ENCODE measurements around the gene PLXDC2. TPM values are rescaled to one million over a fixed set of nuclear protein-coding genes. Genes with fewer than 3 reads are reported as not detected.

PLXDC2 gene
- total RNA-seq, 1 donor from 2014 or later: 7.5 TPM

DNA sequence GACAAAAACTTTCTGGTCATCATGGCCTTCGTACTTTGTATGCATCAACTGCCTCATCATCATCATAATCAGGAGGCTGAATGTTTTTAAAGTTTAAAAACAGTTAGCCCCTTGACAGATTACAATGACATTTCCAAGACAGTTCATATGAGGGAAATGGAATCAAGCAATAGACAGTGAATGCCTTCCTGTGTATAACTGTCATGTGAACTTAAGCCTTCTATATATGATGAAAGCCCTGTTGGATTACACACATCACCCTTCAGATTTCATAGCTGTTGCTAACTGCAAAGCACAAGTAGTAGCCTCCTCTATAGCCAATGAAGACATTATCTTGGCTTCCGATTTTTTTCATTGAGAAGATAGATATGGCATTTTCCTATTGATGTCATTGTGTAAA lies 154.0 kb downstream of the PLXDC2 start:
- no peak for TF ChIP-seq CTCF (IDR thresholded peaks at IDR 0.05; ENCODE audit: insufficient read depth, low read length, poor library complexity, severe bottlenecking)
- H3K4me3 ChIP-seq (ENCODE audit: low read depth, low read length): no peak overlapping the region
- no peak for DNase-seq (ENCODE audit: low read depth)

GRCh38 chr10:19970717-19971116 lies 154.5 kb downstream of the PLXDC2 start:
- Histone ChIP-seq H3K27me3 (ENCODE audit: control insufficient read depth, insufficient read depth, low read length) (no peaks in the 10 kb centered on the region), H3K36me3 (ENCODE audit: control insufficient read depth, insufficient read depth, low read length) (no peaks in the 10 kb centered on the region), H3K4me3 (ENCODE audit: low read depth, low read length) (no peak overlapping the region)
- no peak for TF ChIP-seq CTCF (IDR thresholded peaks at IDR 0.05; ENCODE audit: insufficient read depth, low read length, poor library complexity, severe bottlenecking)
- no peak for DNase-seq (ENCODE audit: low read depth)

More for the DNA sequence above, 154.0 kb downstream of the PLXDC2 start:
- Histone ChIP-seq H3K27me3 (ENCODE audit: control insufficient read depth, insufficient read depth, low read length) (no peaks in the 10 kb centered on the region), H3K36me3 (ENCODE audit: control insufficient read depth, insufficient read depth, low read length) (no peaks in the 10 kb centered on the region)

DNA sequence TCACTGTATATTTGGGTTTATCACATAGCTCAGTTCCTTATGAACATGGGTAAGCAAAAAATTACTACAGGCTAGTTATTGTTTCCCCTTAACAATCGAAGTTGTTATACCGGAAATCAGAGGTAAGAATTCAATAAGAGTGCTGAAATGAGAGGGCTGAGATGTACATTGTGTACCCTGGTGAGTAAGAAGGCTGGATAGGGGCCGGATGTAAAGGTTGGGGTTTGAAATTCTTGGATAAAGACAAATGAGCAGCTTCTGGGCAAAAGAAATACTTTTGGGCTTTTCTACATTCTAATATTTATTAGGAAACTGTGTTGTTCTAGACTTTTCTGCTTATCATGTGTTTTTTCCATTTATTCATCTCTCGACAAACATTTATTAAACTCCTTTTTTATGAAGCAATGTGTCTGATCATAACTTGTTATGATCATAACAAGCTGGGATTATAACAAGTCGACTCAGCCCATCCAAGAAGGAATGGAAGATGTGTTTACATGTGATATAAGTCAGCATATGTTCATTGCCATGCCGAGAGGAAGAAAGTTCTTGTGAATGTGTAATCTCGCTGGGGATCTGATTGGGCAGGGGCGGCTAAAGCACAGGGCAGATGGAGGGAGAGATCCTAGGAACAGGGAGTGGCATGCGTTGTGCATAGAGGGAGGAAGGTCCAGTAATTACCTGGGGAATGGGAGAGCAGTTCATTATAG lies 155.3 kb downstream of the PLXDC2 start:
- TF ChIP-seq CTCF (IDR thresholded peaks at IDR 0.05; ENCODE audit: insufficient read depth, low read length, poor library complexity, severe bottlenecking): no peak
- H3K4me3 ChIP-seq (ENCODE audit: low read depth, low read length): no peak overlapping the region
- H3K27me3 ChIP-seq (ENCODE audit: control insufficient read depth, insufficient read depth, low read length): no peaks in the 10 kb centered on the region
- DNase-seq (ENCODE audit: low read depth): no peak
- no peaks in the 10 kb centered on the region for H3K36me3 ChIP-seq (ENCODE audit: control insufficient read depth, insufficient read depth, low read length)

DNA sequence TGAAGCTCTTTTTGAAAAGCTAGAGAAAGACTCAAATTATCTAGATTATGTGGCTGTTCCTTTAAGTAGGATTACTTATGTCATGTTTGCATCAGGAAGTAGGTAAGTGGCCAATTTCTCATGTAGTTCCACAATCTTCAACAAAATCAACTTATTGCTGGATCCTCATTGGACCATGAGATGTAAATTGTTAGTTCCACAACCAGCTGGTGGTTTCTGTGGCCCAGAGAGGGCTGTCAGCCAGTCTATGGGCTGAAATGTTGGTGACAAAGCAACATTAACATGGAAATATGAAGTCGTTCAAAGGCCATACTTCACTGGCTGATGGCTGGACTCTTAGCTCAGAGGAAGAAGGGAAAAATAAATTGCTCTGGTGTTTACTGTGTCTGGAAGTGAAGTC lies 157.9 kb downstream of the PLXDC2 start:
- H3K4me3 ChIP-seq (ENCODE audit: low read depth, low read length): no peak overlapping the region
- no peak for TF ChIP-seq CTCF (IDR thresholded peaks at IDR 0.05; ENCODE audit: insufficient read depth, low read length, poor library complexity, severe bottlenecking)
- H3K36me3 ChIP-seq (ENCODE audit: control insufficient read depth, insufficient read depth, low read length): no peaks in the 10 kb centered on the region
- DNase-seq (ENCODE audit: low read depth): no peak
- H3K27me3 ChIP-seq (ENCODE audit: control insufficient read depth, insufficient read depth, low read length): no peaks in the 10 kb centered on the region

DNA sequence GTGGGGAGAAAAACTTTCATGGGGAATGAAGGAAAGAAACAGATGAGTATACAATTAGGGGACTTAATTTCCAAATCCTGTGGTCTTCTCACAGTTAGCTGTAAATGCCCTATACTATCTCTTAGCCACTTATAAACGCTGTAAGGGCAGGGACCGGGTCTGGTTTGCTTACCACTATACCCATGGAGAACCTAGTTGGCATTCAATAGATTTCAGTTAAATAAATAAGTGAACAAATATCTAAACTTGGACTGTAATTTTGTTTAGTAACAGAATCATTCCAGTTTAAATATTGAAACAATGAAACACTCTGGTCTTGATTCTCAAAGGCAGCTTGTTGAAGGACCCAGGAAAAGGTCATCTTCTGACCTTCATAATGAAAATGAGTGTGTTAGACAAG lies 158.3 kb downstream of the PLXDC2 start:
- no peak for DNase-seq (ENCODE audit: low read depth)
- H3K4me3 ChIP-seq (ENCODE audit: low read depth, low read length): no peak overlapping the region
- no peak for TF ChIP-seq CTCF (IDR thresholded peaks at IDR 0.05; ENCODE audit: insufficient read depth, low read length, poor library complexity, severe bottlenecking)
- no peaks in the 10 kb centered on the region for H3K27me3 ChIP-seq (ENCODE audit: control insufficient read depth, insufficient read depth, low read length)
- no peaks in the 10 kb centered on the region for H3K36me3 ChIP-seq (ENCODE audit: control insufficient read depth, insufficient read depth, low read length)

- H3K4me3 ChIP-seq (ENCODE audit: low read depth, low read length): no peak overlapping the region
- no peak for DNase-seq (ENCODE audit: low read depth)
- no peaks in the 10 kb centered on the region for H3K36me3 ChIP-seq (ENCODE audit: control insufficient read depth, insufficient read depth, low read length)
- no peak for TF ChIP-seq CTCF (IDR thresholded peaks at IDR 0.05; ENCODE audit: insufficient read depth, low read length, poor library complexity, severe bottlenecking)
- no peaks in the 10 kb centered on the region for H3K27me3 ChIP-seq (ENCODE audit: control insufficient read depth, insufficient read depth, low read length)
Measured at GRCh38 chr10:19977097-19977521, 160.9 kb downstream of the PLXDC2 start.
